ENCODE measurements around the gene CIT.

DNA sequence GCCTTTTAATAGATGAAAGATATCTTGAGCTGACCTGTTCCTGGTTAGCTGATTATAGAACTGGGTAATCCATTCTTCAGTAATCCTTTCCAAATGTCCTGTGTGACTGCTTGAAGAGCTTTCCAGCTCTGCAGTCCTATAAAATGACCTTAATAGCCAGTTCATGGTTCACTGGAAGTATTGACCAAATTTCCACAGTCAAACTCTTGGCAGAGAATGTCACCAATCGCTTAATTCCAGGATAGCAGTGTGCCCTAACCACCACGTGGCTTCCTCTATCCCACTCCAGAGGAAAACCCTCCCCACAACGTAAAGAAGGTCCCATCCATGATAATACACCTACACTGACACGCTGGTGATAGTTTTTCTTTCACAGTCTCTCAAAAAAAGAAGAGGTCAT is 191.7 kb downstream of the CIT start:
- TF ChIP-seq YY1 (IDR thresholded peaks at IDR 0.05; ENCODE audit: insufficient read depth, insufficient read length) = no peak
- TF ChIP-seq SUZ12 (IDR thresholded peaks at IDR 0.05; ENCODE audit: extremely low read depth, insufficient read depth, insufficient read length) = no peak
- TF ChIP-seq ZNF274 (IDR thresholded peaks at IDR 0.05; ENCODE audit: low read depth, low read length) = no peak
